ENCODE results near the gene PARD6G. TPM values are rescaled to one million over a fixed set of nuclear protein-coding genes. Genes with fewer than 3 reads are reported as not detected.

The PARD6G gene
- total and polyA plus RNA-seq, 2 of the 8 experiments (the other 6 are each of a cell fraction or from before 2014, with no cell fraction given) = 11.3 to 17.9 TPM

GRCh38 chr18:80177128-80177527 is 70.2 kb downstream of the PARD6G start:
- no peaks in the 10 kb centered on the region for H3K9me3 ChIP-seq (ENCODE audit: insufficient read depth in 2 of 2, low read depth in 1 of 2, low read length in 1 of 2)
- peaks cover 0 to 15% of the 10 kb centered on the region in 2 experiments for H4K20me1 ChIP-seq (replicated peaks in 1 of 2; ENCODE audit: control insufficient read depth in 1 of 2, insufficient read depth in 2 of 2, low read length in 2 of 2)
- no peak overlapping the region for H2BK120ac ChIP-seq (replicated peaks; ENCODE audit: low read depth, low read length)
- H3K14ac ChIP-seq (ENCODE audit: insufficient read length) = no peak overlapping the region
- H3K27ac ChIP-seq (ENCODE audit: low read depth, low read length) = no peak overlapping the region
- no peak overlapping the region for H4K91ac ChIP-seq (replicated peaks; ENCODE audit: insufficient read length, low read length)
- peaks cover 7% of the 10 kb centered on the region; the same call in 1 of the 2 replicates for H3K79me1 ChIP-seq (ENCODE audit: low read depth, low read length)
- H4K8ac ChIP-seq (ENCODE audit: extremely low read depth, insufficient read depth, low read length) = no peak overlapping the region
- no peak for TF ChIP-seq KDM1A (IDR thresholded peaks at IDR 0.05; ENCODE audit: borderline replicate concordance, low read length)
- TF ChIP-seq CHD2 (IDR thresholded peaks at IDR 0.05; ENCODE audit: low read length) = no peak
- no peak for TF ChIP-seq EZH2 (IDR thresholded peaks at IDR 0.05; ENCODE audit: low read depth, low read length, severe bottlenecking)
- no peak for TF ChIP-seq BACH1 (IDR thresholded peaks at IDR 0.05; ENCODE audit: low read length)
- H3K79me2 ChIP-seq (ENCODE audit: control insufficient read depth in 1 of 2, insufficient read depth in 2 of 2, low read length in 2 of 2) = no peaks in the 10 kb centered on the region
- no peak for FAIRE-seq
- H3K23me2 ChIP-seq (ENCODE audit: low read depth, low read length) = no peaks in the 10 kb centered on the region; the same call in 1 of the 2 replicates
- WGBS, 2 experiments (ENCODE audit: extremely low coverage in 1 of 2, insufficient coverage in 1 of 2, insufficient read length in 1 of 2, insufficient replicate concordance in 2 of 2, low coverage in 1 of 2, low lambda C conversion rate in 2 of 2, missing lambda C conversion rate in 1 of 2) = 88% methylated on average over 8 of the region's 8 CpGs; no CpG with 5 or more reads in 1 of the 2 experiments
- H2BK5ac ChIP-seq (ENCODE audit: low read depth, low read length) = no peak overlapping the region
- H3K27me3 ChIP-seq (replicated peaks in 1 of 4; ENCODE audit: control insufficient read depth in 3 of 4, extremely low read depth in 1 of 4, insufficient read depth in 3 of 4, low read length in 3 of 4) = no peaks in the 10 kb centered on the region
- no peak overlapping the region for H3K4me3 ChIP-seq (ENCODE audit: extremely low read depth in 1 of 4, insufficient read depth in 2 of 4, low read depth in 3 of 4, low read length in 4 of 4)
- H4K5ac ChIP-seq (ENCODE audit: insufficient read length, low read depth, low read length) = no peak overlapping the region
- no peak overlapping the region for H2BK15ac ChIP-seq (ENCODE audit: low read length)
- no peak overlapping the region for H3K4ac ChIP-seq (replicated peaks; ENCODE audit: insufficient read length, low read depth, low read length)
- no peak for DNase-seq (ENCODE audit: low read depth in 1 of 2, low spot score in 2 of 2)
- H3K9ac ChIP-seq (replicated peaks in 1 of 4; ENCODE audit: extremely low read depth in 1 of 4, low read depth in 3 of 4, low read length in 3 of 4) = no peak overlapping the region
- H2AK5ac ChIP-seq (ENCODE audit: low read depth, low read length) = no peak overlapping the region; the same call in 1 of the 2 replicates
- peaks cover 0 to 8% (median 3%) of the 10 kb centered on the region in 4 experiments; a peak in 5 of 7 replicates for H3K4me1 ChIP-seq (replicated peaks in 1 of 4; ENCODE audit: control insufficient read depth in 3 of 4, insufficient read depth in 4 of 4, low read length in 3 of 4)
- H2AFZ ChIP-seq (ENCODE audit: low read length) = no peak overlapping the region
- H3K36me3 ChIP-seq (ENCODE audit: control insufficient read depth in 2 of 4, insufficient read depth in 4 of 4, low read length in 3 of 4) = no peaks in the 10 kb centered on the region
- no peak overlapping the region for H3K23ac ChIP-seq (ENCODE audit: insufficient read length)
- ChIA-PET CTCF (ENCODE audit: partially characterized antibody) (interaction anchor here (0.9 to 1.6 kb wide), 2 partner anchors 23 to 28 kb away, joined by 3 to 8 read pairs; no protein-coding TSS in a partner anchor), POLR2A (ENCODE audit: partially characterized antibody) (no interaction called here)
- no peak overlapping the region for H3K18ac ChIP-seq (ENCODE audit: extremely low read depth, low read length)
- no peak overlapping the region for H2BK20ac ChIP-seq (ENCODE audit: low read length)
- H3K4me2 ChIP-seq (ENCODE audit: insufficient read depth in 1 of 2, low read depth in 2 of 2, low read length in 2 of 2) = no peak overlapping the region
- H3K56ac ChIP-seq (replicated peaks; ENCODE audit: insufficient read length, low read depth, low read length) = no peak overlapping the region
- no peak overlapping the region for H2BK12ac ChIP-seq (ENCODE audit: low read depth, low read length)

Data from H1 (cell line).